DMS53 treated with DMSO at 0.1 percent for 48 hours (cell line): ENCODE data around the gene MAD1L1.

ENCODE experiments used
- DNase-seq: peaks from one replicate; lab custom pipeline; 2025; ENCODE audit not compliant: unreplicated experiment; lab: John Stamatoyannopoulos, UW

MAD1L1 gene

DNA sequence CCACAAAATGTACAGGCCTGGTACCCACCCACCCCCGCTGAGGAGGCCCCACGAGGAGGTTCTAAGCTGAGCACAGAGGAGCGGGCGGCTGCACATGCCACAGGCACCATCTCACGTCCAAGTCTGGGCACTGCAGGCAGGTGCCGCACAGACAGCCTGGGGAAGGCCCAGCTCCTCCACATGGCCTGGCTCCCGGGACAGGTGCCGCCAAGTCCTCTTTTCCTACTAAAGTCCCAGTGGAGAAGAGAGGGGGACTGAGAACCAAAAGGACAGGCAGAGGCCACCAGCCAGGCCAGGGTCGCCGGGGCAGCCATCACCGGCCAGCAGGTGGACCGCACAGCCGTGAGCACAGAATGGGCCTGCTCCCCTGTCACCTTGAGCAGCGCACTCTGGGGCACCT is 91.1 kb downstream of the MAD1L1 start:
- DNase-seq = no peak

DNA sequence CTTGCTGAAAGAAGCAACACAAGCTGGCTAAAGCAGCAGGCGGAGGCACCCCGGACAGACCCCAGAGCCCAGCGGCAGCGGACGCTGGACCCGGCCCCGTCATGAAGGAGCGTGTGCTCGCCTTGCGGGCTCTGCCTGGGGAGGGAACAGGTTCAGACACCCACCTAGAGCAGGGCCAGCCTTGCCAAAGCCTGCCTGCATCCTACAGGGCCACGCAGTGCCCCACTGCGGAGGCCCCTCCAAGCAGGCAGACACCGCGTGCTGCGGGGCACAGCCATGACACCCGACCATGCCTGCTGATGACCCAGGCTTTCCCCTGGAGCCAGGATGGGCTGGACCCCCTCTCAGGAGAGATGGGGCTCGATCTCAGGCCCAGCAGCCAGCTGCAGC is 91.7 kb downstream of the MAD1L1 start:
- no peak for DNase-seq

GRCh38 chr7:2140216-2141020 is 92.3 kb downstream of the MAD1L1 start:
- DNase-seq = no peak

DNA sequence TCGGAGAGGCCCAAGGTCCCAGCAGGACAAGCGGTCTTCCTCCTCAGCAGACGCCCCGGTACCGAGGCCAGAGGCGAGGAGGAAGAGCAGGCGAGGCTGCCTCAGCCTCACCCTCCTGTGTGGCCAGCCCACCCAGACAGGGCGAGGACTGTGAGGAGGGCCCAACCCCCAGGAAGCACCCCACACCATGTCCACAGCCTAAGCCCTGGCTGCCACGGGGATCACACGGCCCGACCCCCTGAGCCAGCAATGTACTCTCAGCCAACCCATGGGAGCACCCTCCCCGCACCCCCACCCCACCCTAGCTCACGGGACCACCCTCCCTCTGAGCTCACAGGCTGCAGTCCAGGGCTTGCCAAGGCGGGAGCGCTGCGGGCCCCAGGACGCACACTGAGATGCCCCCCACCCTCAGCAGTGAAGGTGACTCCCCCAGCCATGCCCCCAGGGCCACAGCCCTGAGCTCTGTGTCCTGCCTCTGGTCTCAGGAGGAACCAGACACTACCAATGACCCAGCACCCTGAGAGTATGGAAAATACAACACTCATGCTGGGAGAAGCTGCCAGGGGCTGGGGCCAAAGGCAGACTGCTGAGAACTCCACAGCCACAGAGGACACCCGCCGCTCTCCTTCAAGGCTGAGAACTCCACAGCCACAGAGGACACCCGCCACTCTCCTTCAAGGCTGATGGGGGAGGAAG is 93.6 kb downstream of the MAD1L1 start:
- DNase-seq = no peak

DNA sequence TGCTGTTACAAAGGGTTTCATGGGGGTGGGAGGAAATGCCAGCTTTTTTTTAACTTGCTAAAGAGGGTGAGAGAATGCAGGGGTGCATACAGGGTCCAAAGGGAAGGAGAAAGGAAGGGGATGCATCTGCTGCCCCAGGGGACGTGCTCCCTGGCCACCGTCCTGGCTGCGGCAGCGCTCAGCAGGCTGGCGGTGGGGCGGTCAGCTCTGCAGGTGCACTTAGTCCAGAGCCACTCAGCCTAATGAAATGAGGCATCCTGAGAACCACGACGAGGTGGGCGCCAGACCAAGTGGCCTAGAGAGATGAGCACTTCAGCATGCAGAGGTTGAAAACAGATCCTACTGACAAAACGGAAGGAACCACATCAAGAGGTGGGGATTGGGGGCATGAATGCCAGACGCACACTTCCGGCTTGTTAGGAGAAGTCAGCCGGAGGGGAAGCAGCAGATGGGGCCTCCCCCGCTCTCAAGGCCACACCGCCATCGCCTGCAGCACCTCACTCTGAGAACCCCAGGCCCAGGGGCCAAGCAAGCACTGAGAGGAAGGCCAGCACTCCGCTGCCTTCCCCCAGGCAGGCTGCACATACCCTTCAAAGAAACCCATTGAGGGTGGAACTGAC is 94.5 kb downstream of the MAD1L1 start:
- DNase-seq = no peak

- no peak for DNase-seq
These were observed 98.0 kb downstream of the MAD1L1 start for GRCh38 chr7:2134740-2135139.

- no peak for DNase-seq
These were observed 100.5 kb downstream of the MAD1L1 start for GRCh38 chr7:2132243-2132642.

DNA sequence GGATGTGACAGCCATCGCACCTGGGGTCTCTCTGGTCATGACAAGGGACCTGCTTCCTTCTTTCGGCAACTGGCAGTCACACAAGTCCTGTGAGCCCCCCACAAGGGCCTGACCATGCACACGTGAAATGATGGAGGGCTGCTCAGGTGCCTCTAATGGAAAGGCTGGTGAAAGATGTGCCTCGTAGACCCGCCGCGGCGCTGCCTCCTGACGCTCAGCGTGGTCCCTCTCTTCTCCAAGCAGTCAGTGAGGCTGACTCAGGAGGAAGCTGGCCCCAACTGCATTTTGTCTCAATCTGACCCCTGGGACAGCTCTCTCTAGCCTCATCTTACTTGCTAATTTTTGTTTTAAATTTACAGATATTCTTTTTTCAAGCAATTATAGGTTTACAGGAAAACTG is 100.9 kb downstream of the MAD1L1 start:
- DNase-seq = no peak

DNA sequence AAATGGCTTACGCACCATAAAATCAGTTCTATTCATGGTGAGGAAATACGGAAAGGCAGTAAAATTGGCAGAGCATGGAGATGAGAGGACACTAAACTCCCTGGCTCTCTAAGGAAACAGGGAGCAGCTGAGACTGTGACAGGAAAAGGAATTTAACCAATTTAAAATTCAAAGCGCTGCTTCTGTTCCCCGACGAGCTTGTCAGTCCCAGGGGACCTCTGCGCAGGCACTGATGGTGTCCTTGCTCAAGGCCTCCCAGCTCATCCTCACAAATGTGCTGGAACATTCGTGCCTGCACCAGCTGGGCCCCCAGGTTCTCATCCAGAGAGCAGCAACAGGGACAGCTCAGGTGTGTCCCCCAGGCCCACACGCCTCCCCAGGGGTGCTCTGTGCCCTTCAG is 101.4 kb downstream of the MAD1L1 start:
- DNase-seq = no peak

GRCh38 chr7:2130096-2130375 is 102.7 kb downstream of the MAD1L1 start:
- no peak for DNase-seq

DNA sequence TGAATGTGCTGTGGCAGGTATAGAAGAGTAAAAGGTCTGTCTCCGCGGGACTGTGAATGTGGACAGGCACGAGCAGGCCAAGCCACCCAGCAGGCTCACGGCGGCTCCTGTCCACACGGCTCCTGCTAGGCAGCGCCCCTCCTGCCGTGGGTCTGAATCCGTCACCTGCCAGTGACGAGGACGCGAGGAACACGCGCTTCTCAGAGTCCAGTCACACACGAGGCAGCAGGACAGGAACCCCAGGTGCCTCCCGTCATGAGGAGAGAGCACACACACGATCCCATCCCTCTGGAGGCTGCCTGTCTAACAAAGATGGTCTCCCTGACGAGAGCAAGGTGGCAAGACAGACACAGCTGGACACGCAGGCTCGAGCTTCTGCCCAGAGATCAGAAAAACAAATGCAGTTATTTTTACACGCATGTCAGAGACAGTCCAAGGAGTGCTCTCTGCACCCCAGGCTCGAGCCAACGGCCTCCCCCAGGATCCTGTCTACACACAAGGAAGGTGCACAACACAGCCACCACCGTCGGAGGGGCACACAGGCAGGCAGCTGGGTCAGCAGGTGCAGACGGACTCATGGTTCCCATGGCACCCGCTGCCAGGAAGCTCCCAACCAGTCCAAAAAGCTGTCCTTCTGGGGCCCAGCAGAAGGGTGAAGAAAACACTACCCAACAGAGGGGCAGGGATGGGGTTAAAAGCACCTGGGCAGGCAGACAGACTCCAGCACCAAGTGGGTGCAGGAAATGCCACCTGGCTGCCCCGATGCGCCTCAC is 103.2 kb downstream of the MAD1L1 start:
- peak; percentile 6 for DNase-seq

DNA sequence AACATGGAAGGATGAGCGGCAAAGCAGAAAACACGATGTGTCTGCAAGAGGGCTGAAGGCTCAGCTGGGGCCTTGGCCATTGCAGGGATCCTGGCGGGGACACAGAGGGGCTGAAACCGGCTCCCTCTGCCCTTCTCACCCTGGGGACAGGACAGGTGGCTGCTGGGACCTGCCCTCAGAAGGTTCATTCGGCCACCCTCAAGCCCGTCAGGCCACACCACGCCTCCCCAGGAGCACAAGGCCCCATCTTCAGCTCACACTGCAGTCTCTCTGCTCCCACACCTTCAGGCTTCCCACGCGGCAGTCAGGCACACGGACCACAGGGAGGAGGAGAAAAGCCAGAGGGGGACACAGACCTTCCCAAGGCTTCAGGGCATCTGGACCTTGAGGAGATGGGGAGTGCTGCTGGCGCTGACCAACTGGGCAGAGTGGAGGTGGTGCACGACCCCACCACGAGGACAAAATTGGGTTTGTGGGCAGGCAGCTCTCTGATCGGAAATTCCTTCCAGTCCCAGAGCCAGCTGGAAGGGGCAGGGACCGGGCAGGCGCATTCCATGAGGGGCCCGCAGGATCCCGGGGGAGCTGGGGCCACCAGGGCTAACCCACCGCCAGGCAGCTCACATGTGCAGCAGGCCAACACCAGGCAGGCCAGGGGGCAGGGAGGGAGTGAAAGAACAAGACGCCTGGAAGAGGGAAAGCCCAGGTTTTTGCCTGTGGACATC is 104.0 kb downstream of the MAD1L1 start:
- DNase-seq = no peak

DNA sequence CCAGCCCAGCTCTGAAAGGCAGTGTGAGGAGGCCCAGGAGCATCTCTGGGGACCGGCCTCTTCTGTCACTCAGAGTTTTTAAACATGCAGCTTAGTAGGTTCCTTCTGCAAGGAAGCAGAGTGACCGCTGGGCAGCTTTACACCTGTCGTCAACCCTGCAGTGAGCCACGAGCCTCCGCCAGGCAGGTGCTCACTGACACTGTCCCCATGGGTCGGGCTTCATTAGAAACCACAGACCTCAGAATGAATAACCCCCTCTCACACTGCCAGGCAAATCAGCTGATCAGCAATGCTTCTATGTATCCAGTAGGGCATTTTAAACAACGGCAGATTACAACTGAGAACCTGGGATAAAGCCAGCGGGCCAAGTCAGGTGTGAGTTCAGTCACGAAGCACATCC is 106.1 kb downstream of the MAD1L1 start:
- no peak for DNase-seq

DNA sequence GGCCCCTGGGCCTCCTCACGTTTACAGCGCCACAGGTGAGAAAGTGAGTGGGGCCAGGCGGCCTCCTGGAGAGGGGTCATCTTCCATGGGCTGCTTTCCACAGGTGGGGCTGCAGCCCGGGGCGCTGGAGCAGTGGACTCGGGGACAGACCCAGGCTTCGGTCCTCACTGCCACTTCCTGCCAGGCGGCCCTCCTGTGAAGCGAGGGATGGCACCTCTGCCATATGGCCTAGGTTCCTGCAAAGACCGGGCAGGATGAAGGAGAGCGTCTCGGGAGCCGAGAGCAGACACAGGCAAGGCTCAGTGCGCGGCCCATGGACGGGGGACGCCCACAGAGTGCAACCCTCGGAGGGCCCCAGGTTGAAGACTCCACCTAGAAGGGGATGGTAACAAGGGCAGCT is 106.8 kb downstream of the MAD1L1 start:
- DNase-seq = no peak

GRCh38 chr7:2124604-2125345 is 108.0 kb downstream of the MAD1L1 start:
- no peak for DNase-seq

DNA sequence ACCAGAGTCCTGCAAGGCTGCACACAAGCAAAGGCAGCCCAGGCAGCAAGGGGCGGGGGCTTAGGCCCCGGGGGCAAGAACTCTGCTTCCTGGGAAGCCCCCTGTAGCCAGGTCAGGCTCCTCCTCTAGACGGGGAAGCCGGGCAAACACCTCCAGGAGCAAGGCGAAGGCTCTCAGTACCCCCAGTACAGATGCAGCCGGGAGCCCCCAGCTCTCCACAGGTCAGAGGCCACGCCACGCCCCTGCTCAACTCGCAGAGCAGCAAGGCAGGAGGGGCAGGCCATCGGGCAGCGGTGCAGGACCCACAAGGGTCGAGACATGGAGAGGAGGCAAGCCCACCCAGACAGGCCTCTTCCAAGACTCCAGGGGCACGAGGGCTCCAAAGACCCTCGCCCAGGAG is 108.8 kb downstream of the MAD1L1 start:
- DNase-seq = no peak

- peak; percentile 9 for DNase-seq
These were observed 109.4 kb downstream of the MAD1L1 start for GRCh38 chr7:2123360-2123759.

GRCh38 chr7:2122651-2123050 is 110.1 kb downstream of the MAD1L1 start:
- no peak for DNase-seq

GRCh38 chr7:2120841-2121830 is 111.6 kb downstream of the MAD1L1 start:
- no peak for DNase-seq
